Nucleus accumbens (tissue), 56 donors: ENCODE data around the gene LRCH4.

Experiments used
- DNase-seq, 56 donors: peaks; one replicate each; lab custom pipeline; 2025; lab: John Stamatoyannopoulos, UW

Gene LRCH4

GRCh38 chr7:100585511-100586265 lies at the start of gene LRCH4:
TSS of gene LRCH4 (minus strand) at chr7:100586129. CDS start at chr7:100586100, 29 bp downstream.
- peak in 10 of 56 donors; percentile 44 to 71 (median 62) for DNase-seq

GRCh38 chr7:100632951-100633717 lies 47.2 kb upstream of the LRCH4 start:
- peak in 9 of 56 donors; percentile 4 to 67 (median 15) for DNase-seq

- no peak for DNase-seq
Measured at GRCh38 chr7:100630066-100630465, 44.1 kb upstream of the LRCH4 start.

- no peak for DNase-seq
Measured at GRCh38 chr7:100629117-100629716, 43.3 kb upstream of the LRCH4 start.

- no peak for DNase-seq
Measured at GRCh38 chr7:100627238-100627549, 41.3 kb upstream of the LRCH4 start.

GRCh38 chr7:100626530-100627237 lies 40.8 kb upstream of the LRCH4 start:
- peak in 50 of 56 donors; percentile 5 to 86 (median 52) for DNase-seq

- DNase-seq, result no peak
Measured at GRCh38 chr7:100626055-100626454, 40.1 kb upstream of the LRCH4 start.

GRCh38 chr7:100623951-100624824 lies 38.3 kb upstream of the LRCH4 start:
- no peak for DNase-seq

GRCh38 chr7:100621554-100621953 lies 35.6 kb upstream of the LRCH4 start:
- DNase-seq, result no peak

GRCh38 chr7:100620804-100621203 lies 34.9 kb upstream of the LRCH4 start:
- no peak for DNase-seq

- DNase-seq, result no peak
Measured at GRCh38 chr7:100620239-100620638, 34.3 kb upstream of the LRCH4 start.

GRCh38 chr7:100614308-100614861 lies 28.5 kb upstream of the LRCH4 start:
- no peak for DNase-seq

GRCh38 chr7:100613412-100614175 lies 27.7 kb upstream of the LRCH4 start:
- no peak for DNase-seq

- peak in 5 of 56 donors; percentile 4 to 21 (median 9) for DNase-seq
Measured at GRCh38 chr7:100612730-100613390, 26.9 kb upstream of the LRCH4 start.

- peak; percentile 89 to 100 (median 99) for DNase-seq
Measured at GRCh38 chr7:100611983-100612729, 26.2 kb upstream of the LRCH4 start, which contains the start of gene MOSPD3. TSS of gene MOSPD3 (plus strand) at chr7:100612540. CDS start at chr7:100612792, 252 bp downstream.

GRCh38 chr7:100609958-100610357 lies 24.0 kb upstream of the LRCH4 start:
- DNase-seq, result no peak

- DNase-seq, result no peak
Measured at GRCh38 chr7:100607111-100607510, 21.2 kb upstream of the LRCH4 start.
